Right atrium auricular region (tissue), 2 donors: ENCODE results near the gene FYB1. TPM values are rescaled to one million over a fixed set of nuclear protein-coding genes. Genes with fewer than 3 reads are reported as not detected.

Source experiments
- DNase-seq: peaks from one replicate; pipeline ENCODE4 v3.0.0-alpha.2; 2019; ENCODE audit warnings: low spot score
- H3K27ac ChIP-seq, 2 donors: fragments of 200-600 bp; sonication (generic); 1 replicate in 1 of 2; 2 replicates in 1 of 2; pipeline ENCODE4 v1.5.1; 2016 to 2019
- H3K27me3 ChIP-seq, 2 donors: fragments of 200-600 bp; sonication (generic); one replicate each; pipeline versions ENCODE4 v1.5.1 to v1.6.0; 2017 to 2019
- H3K36me3 ChIP-seq: fragments of 200-600 bp; sonication (generic); one replicate; pipeline ENCODE4 v1.5.1; 2016
- H3K4me1 ChIP-seq, 2 donors: fragments of 200-600 bp; sonication (generic); one replicate each; pipeline versions ENCODE4 v1.5.1 to v1.6.0; 2017 to 2019
- H3K4me3 ChIP-seq, 2 donors: fragments of 200-600 bp; sonication (generic); 1 replicate in 1 of 2; 2 replicates in 1 of 2; pipeline ENCODE4 v1.5.1; 2017 to 2019; ENCODE audit warnings: mild to moderate bottlenecking in 1 of 2, moderate library complexity in 1 of 2
- H3K9me3 ChIP-seq, 2 donors: fragments of 200-600 bp; sonication (generic); one replicate each; pipeline ENCODE4 v1.5.1; 2019
- total RNA-seq, 2 donors: library from RNA; depleted of rRNA; stranded (reverse); fragments of >200 nt; gene quantifications; one replicate each; pipeline ENCODE4 v1.1.0, GENCODE V29; 2016
- TF ChIP-seq, protein P1 (sequence below), 2 donors: fragments of 200-600 bp; sonication (generic); IDR thresholded peaks; one replicate each; pipeline ENCODE4 v1.5.1; 2019; ENCODE audit warnings: antibody characterized with exemption in 2 of 2

Gene FYB1
- total RNA-seq, 2 donors from 2014 or later: 1.8 to 8.4 TPM

- H3K36me3 ChIP-seq: no peaks in the 10 kb centered on the region
- no peaks in the 10 kb centered on the region for H3K9me3 ChIP-seq
- TF ChIP-seq, protein P1, sequence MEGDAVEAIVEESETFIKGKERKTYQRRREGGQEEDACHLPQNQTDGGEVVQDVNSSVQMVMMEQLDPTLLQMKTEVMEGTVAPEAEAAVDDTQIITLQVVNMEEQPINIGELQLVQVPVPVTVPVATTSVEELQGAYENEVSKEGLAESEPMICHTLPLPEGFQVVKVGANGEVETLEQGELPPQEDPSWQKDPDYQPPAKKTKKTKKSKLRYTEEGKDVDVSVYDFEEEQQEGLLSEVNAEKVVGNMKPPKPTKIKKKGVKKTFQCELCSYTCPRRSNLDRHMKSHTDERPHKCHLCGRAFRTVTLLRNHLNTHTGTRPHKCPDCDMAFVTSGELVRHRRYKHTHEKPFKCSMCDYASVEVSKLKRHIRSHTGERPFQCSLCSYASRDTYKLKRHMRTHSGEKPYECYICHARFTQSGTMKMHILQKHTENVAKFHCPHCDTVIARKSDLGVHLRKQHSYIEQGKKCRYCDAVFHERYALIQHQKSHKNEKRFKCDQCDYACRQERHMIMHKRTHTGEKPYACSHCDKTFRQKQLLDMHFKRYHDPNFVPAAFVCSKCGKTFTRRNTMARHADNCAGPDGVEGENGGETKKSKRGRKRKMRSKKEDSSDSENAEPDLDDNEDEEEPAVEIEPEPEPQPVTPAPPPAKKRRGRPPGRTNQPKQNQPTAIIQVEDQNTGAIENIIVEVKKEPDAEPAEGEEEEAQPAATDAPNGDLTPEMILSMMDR (IDR thresholded peaks at IDR 0.05): no peak
- H3K27me3 ChIP-seq: no peaks in the 10 kb centered on the region
- H3K27ac ChIP-seq: no peak overlapping the region
- DNase-seq: no peak
- no peak overlapping the region for H3K4me3 ChIP-seq
- no peaks in the 10 kb centered on the region for H3K4me1 ChIP-seq
These were observed 50.3 kb downstream of the FYB1 start for GRCh38 chr5:39169081-39169480.

DNA sequence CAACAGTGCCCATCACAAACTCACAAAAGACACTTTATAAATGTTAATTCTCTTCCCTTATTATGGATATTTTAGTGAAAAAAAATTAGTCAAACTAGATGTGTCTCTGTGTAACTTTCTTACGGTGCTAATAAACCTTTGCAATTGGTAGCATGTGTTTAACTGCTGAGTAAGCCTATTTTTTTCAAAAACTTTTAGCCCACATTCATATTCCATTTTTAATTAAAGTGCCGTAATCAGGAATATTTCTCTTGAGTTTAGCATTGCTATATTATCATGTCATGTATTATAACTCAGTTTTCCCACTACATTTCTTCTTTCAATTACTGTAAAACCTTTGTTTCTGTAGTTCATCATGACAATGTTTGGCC, 51.4 kb downstream of the FYB1 start:
- DNase-seq: no peak
- Histone ChIP-seq H3K4me1 (no peaks in the 10 kb centered on the region), H3K36me3 (no peaks in the 10 kb centered on the region), H3K9me3 (no peaks in the 10 kb centered on the region), H3K27ac (no peak overlapping the region), H3K27me3 (no peaks in the 10 kb centered on the region), H3K4me3 (no peak overlapping the region)
- TF ChIP-seq, protein P1 (IDR thresholded peaks at IDR 0.05): no peak

DNA sequence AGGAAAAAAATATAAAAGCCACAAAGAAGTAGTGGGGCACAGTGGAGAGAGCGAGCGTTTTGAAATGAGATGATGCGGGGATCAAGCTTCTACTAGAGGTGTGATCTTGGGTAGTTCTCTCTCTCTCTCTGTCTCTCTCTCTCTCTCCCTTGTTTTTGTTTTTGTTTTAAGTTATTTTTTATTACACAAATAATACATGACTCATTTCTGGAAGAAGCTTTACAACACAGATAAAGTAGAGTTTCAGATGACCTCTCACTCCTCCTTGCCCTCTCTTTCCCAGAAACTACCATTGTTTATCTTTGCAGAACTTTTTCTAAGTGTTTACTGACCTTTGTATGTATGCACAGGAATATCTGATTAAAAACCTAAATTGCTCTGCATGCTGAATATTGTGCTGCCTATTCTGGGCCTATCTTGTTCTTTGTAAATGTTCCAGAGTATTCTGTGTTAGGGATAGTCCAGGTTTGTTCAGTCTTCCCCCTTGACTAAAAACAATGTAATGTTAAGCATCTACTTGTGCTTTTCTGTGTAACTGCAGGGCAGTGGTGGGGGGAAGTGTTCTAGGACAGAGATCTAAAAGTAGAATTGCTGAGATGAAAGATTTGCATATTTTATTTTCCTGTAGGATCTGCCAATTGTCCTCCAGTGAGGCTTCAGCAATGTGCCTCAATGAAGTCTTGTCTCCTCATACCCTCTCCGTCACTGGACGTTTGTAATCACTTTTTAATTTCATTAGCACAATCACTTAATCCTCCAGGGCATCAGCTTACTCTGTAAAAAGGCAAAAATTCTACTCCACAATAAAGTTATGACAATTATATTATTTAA, 52.0 kb downstream of the FYB1 start:
- DNase-seq: no peak
- TF ChIP-seq, protein P1 (IDR thresholded peaks at IDR 0.05): no peak
- Histone ChIP-seq H3K27me3 (no peaks in the 10 kb centered on the region), H3K27ac (no peak overlapping the region), H3K4me3 (no peak overlapping the region), H3K9me3 (no peaks in the 10 kb centered on the region), H3K4me1 (no peaks in the 10 kb centered on the region), H3K36me3 (no peaks in the 10 kb centered on the region)

GRCh38 chr5:39164529-39165402, 54.6 kb downstream of the FYB1 start:
- DNase-seq: no peak
- no peaks in the 10 kb centered on the region for H3K27me3 ChIP-seq
- H3K36me3 ChIP-seq: no peaks in the 10 kb centered on the region
- H3K9me3 ChIP-seq: no peaks in the 10 kb centered on the region
- H3K4me3 ChIP-seq: no peak overlapping the region
- H3K4me1 ChIP-seq: no peaks in the 10 kb centered on the region
- TF ChIP-seq, protein P1 (IDR thresholded peaks at IDR 0.05): no peak
- no peak overlapping the region for H3K27ac ChIP-seq

DNA sequence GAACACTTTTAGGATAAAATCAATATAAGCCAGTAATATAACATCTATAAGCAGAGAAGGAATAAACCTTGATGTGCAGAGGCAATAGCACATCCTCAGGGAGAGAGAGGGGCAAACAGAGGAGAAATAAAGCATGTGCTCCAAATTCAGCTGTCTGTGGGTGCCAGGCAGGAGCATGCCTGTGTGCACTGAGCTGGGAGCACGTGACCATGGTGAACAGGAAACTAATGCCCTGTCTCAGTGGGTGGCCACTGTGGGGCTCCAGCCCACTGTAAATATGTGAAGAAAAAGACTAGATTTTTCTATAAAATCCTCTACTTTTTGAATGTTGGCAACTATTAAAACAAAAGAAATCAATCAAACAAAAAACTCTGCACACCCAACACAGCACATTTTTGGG, 55.3 kb downstream of the FYB1 start:
- H3K9me3 ChIP-seq: no peaks in the 10 kb centered on the region
- no peaks in the 10 kb centered on the region for H3K36me3 ChIP-seq
- TF ChIP-seq, protein P1 (IDR thresholded peaks at IDR 0.05): no peak
- DNase-seq: no peak
- no peaks in the 10 kb centered on the region for H3K4me1 ChIP-seq
- no peaks in the 10 kb centered on the region for H3K27me3 ChIP-seq
- H3K4me3 ChIP-seq: no peak overlapping the region
- H3K27ac ChIP-seq: no peak overlapping the region
